HG03521 (cell line): ENCODE results near the gene SLMAP.

ENCODE experiments used
- ATAC-seq: cut with Tn5 transposase; IDR thresholded peaks from one replicate; pipeline ENCODE4 v1.9.1; 2021; ENCODE audit warnings: mild to moderate bottlenecking, moderate library complexity; ENCODE audit not compliant: unreplicated experiment

SLMAP gene

GRCh38 chr3:57928511-57928910 lies 172.4 kb downstream of the SLMAP start:
- ATAC-seq = no peak

- no peak for ATAC-seq
Measured at GRCh38 chr3:57929988-57930387, 173.9 kb downstream of the SLMAP start.

GRCh38 chr3:57933602-57934001 lies 177.5 kb downstream of the SLMAP start:
- ATAC-seq = no peak

GRCh38 chr3:57934373-57934772 lies 178.3 kb downstream of the SLMAP start:
- no peak for ATAC-seq

GRCh38 chr3:57935539-57935938 lies 179.4 kb downstream of the SLMAP start:
- no peak for ATAC-seq

GRCh38 chr3:57937092-57937491 lies 181.0 kb downstream of the SLMAP start:
- no peak for ATAC-seq

GRCh38 chr3:57939775-57940174 lies 183.7 kb downstream of the SLMAP start:
- no peak for ATAC-seq

- no peak for ATAC-seq
Measured at GRCh38 chr3:57942388-57942787, 186.3 kb downstream of the SLMAP start.

GRCh38 chr3:57942872-57943283 lies 186.8 kb downstream of the SLMAP start:
- no peak for ATAC-seq

GRCh38 chr3:57943525-57944495 lies 187.7 kb downstream of the SLMAP start:
- no peak for ATAC-seq

- ATAC-seq = no peak
Measured at GRCh38 chr3:57946970-57947381, 190.9 kb downstream of the SLMAP start.

- ATAC-seq = no peak
Measured at GRCh38 chr3:57948080-57948671, 192.1 kb downstream of the SLMAP start.

GRCh38 chr3:57948781-57949242 lies 192.7 kb downstream of the SLMAP start:
- no peak for ATAC-seq

- no peak for ATAC-seq
Measured at GRCh38 chr3:57949344-57949743, 193.2 kb downstream of the SLMAP start.

GRCh38 chr3:57949785-57950615 lies 193.9 kb downstream of the SLMAP start:
- no peak for ATAC-seq

- no peak for ATAC-seq
Measured at GRCh38 chr3:57951066-57951882, 195.2 kb downstream of the SLMAP start.

GRCh38 chr3:57952208-57952631 lies 196.1 kb downstream of the SLMAP start:
- no peak for ATAC-seq

- no peak for ATAC-seq
Measured at GRCh38 chr3:57952651-57953050, 196.5 kb downstream of the SLMAP start.

GRCh38 chr3:57953576-57953975 lies 197.5 kb downstream of the SLMAP start:
- ATAC-seq = no peak

- ATAC-seq = no peak
Measured at GRCh38 chr3:57956119-57956832, 200.2 kb downstream of the SLMAP start.
